Measurements from ENCODE around the gene EIF4G3.
"Not testable (repeated sequence)": the region's sequence is repeated elsewhere in the genome, so short reads cannot be mapped to it uniquely, and the experiment has no call there.

EIF4G3 gene

GRCh38 chr1:21149855-21150432 is 26.8 kb downstream of the EIF4G3 start:
- no peak for DNase-seq

- DNase-seq = no peak
These were observed 27.3 kb downstream of the EIF4G3 start for GRCh38 chr1:21149430-21149854.

- no peak for DNase-seq
These were observed 32.9 kb downstream of the EIF4G3 start for GRCh38 chr1:21143752-21144151.

GRCh38 chr1:21143138-21143537 is 33.6 kb downstream of the EIF4G3 start:
- no peak for DNase-seq

- no peak for DNase-seq
These were observed 35.7 kb downstream of the EIF4G3 start for GRCh38 chr1:21141030-21141429.

GRCh38 chr1:21139601-21140000 is 37.1 kb downstream of the EIF4G3 start:
- no peak for DNase-seq

GRCh38 chr1:21136344-21136743 is 40.4 kb downstream of the EIF4G3 start:
- not testable (repeated sequence) for DNase-seq

GRCh38 chr1:21131200-21131599 is 45.5 kb downstream of the EIF4G3 start:
- no peak for DNase-seq

- DNase-seq = no peak
These were observed 47.3 kb downstream of the EIF4G3 start for GRCh38 chr1:21129407-21129806.

GRCh38 chr1:21126324-21126723 is 50.4 kb downstream of the EIF4G3 start:
- DNase-seq = no peak

- no peak for DNase-seq
These were observed 51.9 kb downstream of the EIF4G3 start for GRCh38 chr1:21124846-21125245.

GRCh38 chr1:21123287-21123948 is 53.3 kb downstream of the EIF4G3 start:
- no peak for DNase-seq

GRCh38 chr1:21121764-21122471 is 54.8 kb downstream of the EIF4G3 start:
- no peak for DNase-seq

GRCh38 chr1:21118167-21118566 is 58.5 kb downstream of the EIF4G3 start:
- DNase-seq = no peak

GRCh38 chr1:21117597-21118001 is 59.1 kb downstream of the EIF4G3 start:
- DNase-seq = no peak

- DNase-seq = no peak
These were observed 59.5 kb downstream of the EIF4G3 start for GRCh38 chr1:21117159-21117558.

GRCh38 chr1:21115098-21115760 is 61.5 kb downstream of the EIF4G3 start:
- DNase-seq = no peak

GRCh38 chr1:21114431-21114830 is 62.3 kb downstream of the EIF4G3 start:
- DNase-seq = no peak

- no peak for DNase-seq
These were observed 66.5 kb downstream of the EIF4G3 start for GRCh38 chr1:21110163-21110562.

- DNase-seq = no peak
These were observed 70.0 kb downstream of the EIF4G3 start for GRCh38 chr1:21106709-21107108.

GRCh38 chr1:21106238-21106637 is 70.5 kb downstream of the EIF4G3 start:
- no peak for DNase-seq

- no peak for DNase-seq
These were observed 70.9 kb downstream of the EIF4G3 start for GRCh38 chr1:21105807-21106206.

GRCh38 chr1:21104683-21105082 is 72.0 kb downstream of the EIF4G3 start:
- DNase-seq = no peak

GRCh38 chr1:21100481-21100921 is 76.2 kb downstream of the EIF4G3 start:
- DNase-seq = no peak

Measured in CD4-positive, alpha-beta T cell treated with Interleukin-15 for 1 hour (primary cell).